Right lobe of liver (tissue), 4 donors: ENCODE results near the gene FAM131B.

Source experiments
- CTCF ChIP-seq, 4 donors: fragments of 200-600 bp in 3 of 4; fragments of 450-650 bp in 1 of 4; IDR thresholded peaks; one replicate each; pipeline versions ENCODE4 v1.5.1 to v1.8.0; 2016 to 2022; ENCODE audit warnings: antibody characterized with exemption in 4 of 4, mild to moderate bottlenecking in 2 of 4
- POLR2A ChIP-seq: fragments of 450-650 bp; IDR thresholded peaks from one replicate; pipeline ENCODE4 v1.6.1; 2017; ENCODE audit warnings: antibody characterized with exemption, mild to moderate bottlenecking
- donor health status: DM: no; HTN: no; CAD: no.
- donor health status: DM: no; HTN: no; CAD: no.
- donor health status: DM: no; HTN: yes; CAD: no.

GRCh38 chr7:143367972-143368371 is 5.5 kb upstream of the FAM131B start:
- TF ChIP-seq CTCF (IDR thresholded peaks at IDR 0.05), result no peak
- no peak for TF ChIP-seq POLR2A
